Panc1 (cell line): ENCODE results near the gene HOXC6. TPM values are rescaled to one million over a fixed set of nuclear protein-coding genes. Genes with fewer than 3 reads are reported as not detected.

ENCODE experiments used
- ATAC-seq: fragments of 200-7000 bp; cut with Tn5 transposase; 2 replicates; pipeline ENCODE4 v1.9.1; 2020; ENCODE audit warnings: mild to moderate bottlenecking, moderate library complexity
- BruUV-seq: library from RNA; stranded (reverse); fragments of 400-500 nt; replicated peaks from 2 replicates; lab custom pipeline; 2021; lab: Mats Ljungman, UMichigan
- CTCF ChIA-PET: fragments of 300-600 bp; sonication (Branson Sonifier 250); formaldehyde crosslinking; loops from one replicate; lab custom pipeline; 2022; ENCODE audit warnings: antibody characterized with exemption; lab: Charles Lee
- POLR2A ChIA-PET: fragments of 300-600 bp; sonication (Branson Sonifier 250); formaldehyde crosslinking; loops from one replicate; lab custom pipeline; 2022; ENCODE audit warnings: antibody characterized with exemption; lab: Charles Lee
- DNase-seq: peaks from one replicate; pipeline ENCODE4 v3.0.0-alpha.2; 2010; ENCODE audit warnings: low read depth, low spot score
- H3K27ac ChIP-seq: 2 replicates; pipeline ENCODE4 v1.5.1; 2011; ENCODE audit warnings: mild to moderate bottlenecking, low read length, inconsistent platforms
- H3K27me3 ChIP-seq: fragments of 200-500 bp; sonication (Bioruptor generic); 2 replicates; pipeline ENCODE4 v1.6.0; 2014; ENCODE audit warnings: low read length, inconsistent platforms; ENCODE audit not compliant: control insufficient read depth, insufficient read depth
- H3K36me3 ChIP-seq: fragments of 200-500 bp; sonication (Bioruptor generic); 2 replicates; pipeline ENCODE4 v1.5.1; 2014; ENCODE audit warnings: inconsistent platforms, mild to moderate bottlenecking, low read length, moderate library complexity; ENCODE audit not compliant: control insufficient read depth, insufficient read depth
- H3K4me1 ChIP-seq: 2 replicates; pipeline ENCODE4 v1.5.1; 2011; ENCODE audit warnings: inconsistent platforms, mild to moderate bottlenecking, low read length, moderate library complexity; ENCODE audit not compliant: control insufficient read depth, insufficient read depth
- H3K4me3 ChIP-seq, 2 experiments: 2 replicates each; pipeline ENCODE4 v1.5.1; 2011 to 2012; ENCODE audit warnings: low read depth in 2 of 2, low read length in 2 of 2, mild to moderate bottlenecking in 2 of 2, inconsistent platforms in 1 of 2, moderate library complexity in 1 of 2
- H3K9me3 ChIP-seq: fragments of 200-500 bp; sonication (Bioruptor generic); 2 replicates; pipeline ENCODE4 v1.5.1; 2014; ENCODE audit warnings: low read depth, mild to moderate bottlenecking, inconsistent platforms, low read length, moderate library complexity; ENCODE audit not compliant: control insufficient read depth, insufficient read depth
- POLR2AphosphoS5 ChIP-seq: IDR thresholded peaks from 2 replicates; pipeline ENCODE4 v1.6.1; 2012; ENCODE audit warnings: mild to moderate bottlenecking, low read depth, low read length, moderate library complexity
- REST ChIP-seq, 2 experiments: IDR thresholded peaks; 2 replicates each; pipeline ENCODE4 v1.6.1; 2011 to 2012; ENCODE audit warnings: low read depth in 2 of 2, control low read depth in 1 of 2, low read length in 1 of 2, mild to moderate bottlenecking in 1 of 2, moderate library complexity in 1 of 2; ENCODE audit not compliant: insufficient read depth in 1 of 2
- SIN3A ChIP-seq: IDR thresholded peaks from 2 replicates; pipeline ENCODE4 v1.6.1; 2012; ENCODE audit warnings: low read depth, mild to moderate bottlenecking, low read length, moderate library complexity, borderline replicate concordance; ENCODE audit not compliant: insufficient read depth
- TCF7L2 ChIP-seq: IDR thresholded peaks from 2 replicates; pipeline ENCODE4 v1.6.1; 2011; ENCODE audit warnings: mild to moderate bottlenecking, low read depth, low read length, inconsistent platforms
- in situ Hi-C: cut with HindIII; loops from 2 replicates; pipeline ENCODE4 v1.10.0; 2016; ENCODE audit warnings: low sequenced_read_pairs, low pct_unique_long_range_greater_than_20kb
- intact Hi-C: fragments of 100-400 bp; cut with micrococcal nuclease; formaldehyde crosslinking; loops from one replicate; pipeline ENCODE4 v1.10.0; 2022; ENCODE audit not compliant: unreplicated experiment
- total RNA-seq: library from RNA; stranded (reverse); gene quantifications from one replicate; pipeline ENCODE4 v1.2.1, GENCODE V29; 2021; ENCODE audit not compliant: unreplicated experiment
- TF ChIP-seq, protein P1 (sequence below): fragments of 450-650 bp; IDR thresholded peaks from 2 replicates; pipeline ENCODE4 v1.5.1; 2017; ENCODE audit warnings: mild to moderate bottlenecking

HOXC6 gene
- total RNA-seq, 1 experiment from 2014 or later: 52.2 TPM

- BruUV-seq: no TSS peak
- Histone ChIP-seq H3K4me3 (no peak overlapping the region), H3K36me3 (no peaks in the 10 kb centered on the region), H3K27ac (no peak overlapping the region), H3K4me1 (peaks cover 6% of the 10 kb centered on the region), H3K27me3 (no peaks in the 10 kb centered on the region), H3K9me3 (no peaks in the 10 kb centered on the region)
- in situ Hi-C loops: no loop called here
- DNase-seq (no peak), ATAC-seq (no peak)
- ChIA-PET POLR2A (no interaction called here), CTCF (no interaction called here)
- intact Hi-C loops: no loop called here
- no peak for TF ChIP-seq TCF7L2
Observed at GRCh38 chr12:54065677-54066076, 37.4 kb downstream of the HOXC6 start.

GRCh38 chr12:54066408-54066807 lies 38.2 kb downstream of the HOXC6 start:
- intact Hi-C loops: no loop called here
- H3K9me3 ChIP-seq: no peaks in the 10 kb centered on the region
- DNase-seq (no peak), ATAC-seq (no peak)
- H3K4me1 ChIP-seq: peaks cover 6% of the 10 kb centered on the region
- H3K27me3 ChIP-seq: no peaks in the 10 kb centered on the region
- in situ Hi-C loops: no loop called here
- ChIA-PET CTCF (no interaction called here), POLR2A (no interaction called here)
- TF ChIP-seq REST (IDR thresholded peaks at IDR 0.05; ENCODE audit: insufficient read depth in 1 of 2, low read depth in 2 of 2, low read length in 1 of 2) (no peak), TCF7L2 (no peak), POLR2AphosphoS5 (no peak), SIN3A (no peak)
- TF ChIP-seq, protein P1, sequence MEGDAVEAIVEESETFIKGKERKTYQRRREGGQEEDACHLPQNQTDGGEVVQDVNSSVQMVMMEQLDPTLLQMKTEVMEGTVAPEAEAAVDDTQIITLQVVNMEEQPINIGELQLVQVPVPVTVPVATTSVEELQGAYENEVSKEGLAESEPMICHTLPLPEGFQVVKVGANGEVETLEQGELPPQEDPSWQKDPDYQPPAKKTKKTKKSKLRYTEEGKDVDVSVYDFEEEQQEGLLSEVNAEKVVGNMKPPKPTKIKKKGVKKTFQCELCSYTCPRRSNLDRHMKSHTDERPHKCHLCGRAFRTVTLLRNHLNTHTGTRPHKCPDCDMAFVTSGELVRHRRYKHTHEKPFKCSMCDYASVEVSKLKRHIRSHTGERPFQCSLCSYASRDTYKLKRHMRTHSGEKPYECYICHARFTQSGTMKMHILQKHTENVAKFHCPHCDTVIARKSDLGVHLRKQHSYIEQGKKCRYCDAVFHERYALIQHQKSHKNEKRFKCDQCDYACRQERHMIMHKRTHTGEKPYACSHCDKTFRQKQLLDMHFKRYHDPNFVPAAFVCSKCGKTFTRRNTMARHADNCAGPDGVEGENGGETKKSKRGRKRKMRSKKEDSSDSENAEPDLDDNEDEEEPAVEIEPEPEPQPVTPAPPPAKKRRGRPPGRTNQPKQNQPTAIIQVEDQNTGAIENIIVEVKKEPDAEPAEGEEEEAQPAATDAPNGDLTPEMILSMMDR: no peak
- no peak overlapping the region for H3K27ac ChIP-seq
- H3K4me3 ChIP-seq: no peak overlapping the region
- no peaks in the 10 kb centered on the region for H3K36me3 ChIP-seq
- BruUV-seq: no TSS peak

DNA sequence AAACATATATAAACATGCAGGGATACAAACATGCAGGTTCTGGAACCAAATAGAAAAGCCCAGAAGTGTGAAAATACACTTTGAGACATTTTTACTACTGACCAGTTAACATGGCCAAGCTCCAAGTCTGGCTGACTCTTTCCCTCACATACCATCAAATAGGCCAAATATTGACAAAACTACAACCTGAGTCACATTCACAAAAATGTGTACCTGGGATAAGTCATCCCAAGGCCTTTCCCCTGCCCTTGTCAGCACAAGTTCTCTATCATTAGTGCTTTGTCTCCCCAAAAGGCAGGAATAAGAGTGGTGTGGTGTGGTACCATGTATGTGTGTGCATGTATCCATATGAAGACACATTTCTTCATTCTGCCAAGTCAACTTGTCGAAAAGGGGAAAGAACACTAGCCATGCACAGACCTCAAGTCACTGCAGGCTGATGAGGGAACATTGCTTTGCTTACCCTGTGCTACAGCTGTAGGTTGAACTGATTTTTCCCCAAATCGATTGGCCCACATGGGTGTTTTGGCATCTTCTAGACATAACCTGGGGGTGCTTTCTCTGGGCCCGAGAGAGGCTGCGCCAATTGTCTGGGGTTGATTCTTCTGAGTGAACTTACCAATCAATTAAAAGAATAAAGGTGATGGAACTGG lies 40.3 kb downstream of the HOXC6 start:
- Histone ChIP-seq H3K4me1 (peaks cover 6% of the 10 kb centered on the region), H3K4me3 (no peak overlapping the region), H3K9me3 (no peaks in the 10 kb centered on the region), H3K27me3 (no peaks in the 10 kb centered on the region), H3K27ac (no peak overlapping the region), H3K36me3 (no peaks in the 10 kb centered on the region)
- ATAC-seq (no peak), DNase-seq (no peak)
- in situ Hi-C loops (no loop called here), intact Hi-C loops (no loop called here)
- no TSS peak for BruUV-seq
- ChIA-PET CTCF (no interaction called here), POLR2A (no interaction called here)
- TF ChIP-seq TCF7L2 (no peak), POLR2AphosphoS5 (no peak), SIN3A (no peak), REST (IDR thresholded peaks at IDR 0.05; ENCODE audit: insufficient read depth in 1 of 2, low read depth in 2 of 2, low read length in 1 of 2) (no peak)
- TF ChIP-seq, protein P1: no peak
